Fibroblast of mammary gland (primary cell): ENCODE data around the gene NINJ2.

Experiments used
- DNase-seq: peaks from one replicate; pipeline ENCODE4 v3.0.0-alpha.2; 2010; ENCODE audit warnings: low read depth
- H3K4me3 ChIP-seq: 2 replicates; pipeline ENCODE4 v1.5.1; 2011; ENCODE audit warnings: low read depth, mild to moderate bottlenecking, low read length, moderate library complexity; ENCODE audit not compliant: control insufficient read depth
- TF ChIP-seq, protein P1 (sequence below): conservative IDR thresholded peaks from 2 replicates; pipeline ENCODE4 v1.5.1; 2011; ENCODE audit warnings: low read depth, low read length, inconsistent platforms; ENCODE audit not compliant: control insufficient read depth, insufficient read depth

The NINJ2 gene

DNA sequence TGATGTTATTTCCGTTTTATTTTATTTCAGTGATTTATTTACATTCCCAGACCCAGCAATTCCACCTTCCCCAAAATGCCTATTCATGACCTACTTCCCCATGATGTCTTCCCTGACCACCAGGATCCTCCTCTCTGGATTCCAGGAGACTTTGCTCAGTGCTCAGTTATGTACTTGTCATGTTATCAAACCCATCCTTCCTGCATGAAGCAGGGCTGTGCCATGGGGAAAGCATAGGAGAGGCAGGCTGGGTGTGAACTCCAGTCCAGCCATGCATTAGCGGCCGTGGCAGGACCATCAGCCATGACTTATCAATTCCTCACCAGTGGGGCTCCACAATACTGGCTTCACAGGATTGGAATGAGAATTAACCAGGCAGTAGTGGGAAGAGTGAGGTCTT lies 145.7 kb downstream of the NINJ2 start:
- no peak for DNase-seq
- no peak overlapping the region for H3K4me3 ChIP-seq
- TF ChIP-seq, protein P1, sequence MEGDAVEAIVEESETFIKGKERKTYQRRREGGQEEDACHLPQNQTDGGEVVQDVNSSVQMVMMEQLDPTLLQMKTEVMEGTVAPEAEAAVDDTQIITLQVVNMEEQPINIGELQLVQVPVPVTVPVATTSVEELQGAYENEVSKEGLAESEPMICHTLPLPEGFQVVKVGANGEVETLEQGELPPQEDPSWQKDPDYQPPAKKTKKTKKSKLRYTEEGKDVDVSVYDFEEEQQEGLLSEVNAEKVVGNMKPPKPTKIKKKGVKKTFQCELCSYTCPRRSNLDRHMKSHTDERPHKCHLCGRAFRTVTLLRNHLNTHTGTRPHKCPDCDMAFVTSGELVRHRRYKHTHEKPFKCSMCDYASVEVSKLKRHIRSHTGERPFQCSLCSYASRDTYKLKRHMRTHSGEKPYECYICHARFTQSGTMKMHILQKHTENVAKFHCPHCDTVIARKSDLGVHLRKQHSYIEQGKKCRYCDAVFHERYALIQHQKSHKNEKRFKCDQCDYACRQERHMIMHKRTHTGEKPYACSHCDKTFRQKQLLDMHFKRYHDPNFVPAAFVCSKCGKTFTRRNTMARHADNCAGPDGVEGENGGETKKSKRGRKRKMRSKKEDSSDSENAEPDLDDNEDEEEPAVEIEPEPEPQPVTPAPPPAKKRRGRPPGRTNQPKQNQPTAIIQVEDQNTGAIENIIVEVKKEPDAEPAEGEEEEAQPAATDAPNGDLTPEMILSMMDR, result no peak
